ENCODE measurements around the gene SDR9C7.
"Not testable (repeated sequence)": the region's sequence is repeated elsewhere in the genome, so short reads cannot be mapped to it uniquely, and the experiment has no call there.

SDR9C7 gene

DNA sequence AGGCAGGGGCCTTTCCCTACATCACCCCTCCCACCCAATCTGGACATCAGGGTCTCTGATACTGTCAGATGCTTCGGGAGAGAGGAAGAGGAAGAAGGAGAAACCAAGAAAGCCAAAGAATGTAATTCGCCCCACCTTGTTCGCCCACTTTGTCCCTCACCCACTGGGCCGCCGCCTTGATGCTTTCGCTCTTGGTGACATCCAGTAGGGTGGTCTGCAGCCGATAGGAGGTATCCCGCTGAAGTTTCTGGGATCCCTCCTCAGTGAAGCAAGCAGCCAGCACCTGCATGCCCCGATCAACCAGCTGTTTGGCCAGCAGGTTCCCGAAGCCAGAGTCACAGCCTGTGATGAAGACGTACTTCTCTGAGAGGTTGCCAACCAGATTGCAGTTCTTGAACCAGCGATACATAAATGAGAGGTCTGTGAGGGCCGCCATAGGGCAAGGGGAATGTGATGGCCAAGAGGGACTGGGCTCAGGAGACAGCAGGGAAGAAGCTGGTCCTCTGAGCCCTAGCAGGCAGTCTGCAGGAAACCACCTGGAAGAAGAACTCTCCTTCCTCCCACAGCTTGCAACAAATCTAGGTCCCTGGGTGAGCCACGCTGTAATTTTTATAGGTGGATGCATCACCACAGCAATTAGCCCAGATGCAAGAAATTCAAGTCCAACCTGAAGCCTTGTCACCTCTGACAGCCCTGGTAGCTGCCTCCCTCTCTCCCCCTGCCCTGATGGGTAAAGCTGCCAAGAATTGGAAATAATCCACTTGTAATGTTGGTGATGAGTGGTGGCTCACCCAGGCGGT, at the start of gene SDR9C7:
Gene SDR9C7 (minus strand): TSS at position 583 of the 800 bp plus-strand sequence. CDS start 147 bp downstream, at position 436.
- DNase-seq (ENCODE audit: low spot score), result no peak

DNA sequence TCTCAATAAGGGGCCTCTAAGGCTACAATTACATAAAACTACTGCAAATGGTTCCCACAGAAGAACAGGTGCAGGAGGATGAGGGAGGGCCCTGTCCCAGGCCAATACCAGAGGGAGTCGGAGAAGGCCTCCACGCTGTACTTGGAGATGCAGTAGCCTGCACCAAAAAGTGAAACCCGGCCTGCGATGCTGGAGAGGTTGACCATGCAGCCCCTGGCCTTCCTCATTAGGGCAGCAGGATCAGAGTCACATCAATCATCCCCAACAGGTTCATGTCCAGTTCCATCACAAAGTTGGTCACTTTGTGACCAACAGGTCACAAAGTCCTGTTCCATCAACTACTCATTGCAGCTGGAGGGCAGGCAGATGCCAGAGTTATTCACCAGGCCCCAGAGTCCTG, 49.2 kb upstream of the SDR9C7 start:
- DNase-seq (ENCODE audit: low spot score), result no peak

DNA sequence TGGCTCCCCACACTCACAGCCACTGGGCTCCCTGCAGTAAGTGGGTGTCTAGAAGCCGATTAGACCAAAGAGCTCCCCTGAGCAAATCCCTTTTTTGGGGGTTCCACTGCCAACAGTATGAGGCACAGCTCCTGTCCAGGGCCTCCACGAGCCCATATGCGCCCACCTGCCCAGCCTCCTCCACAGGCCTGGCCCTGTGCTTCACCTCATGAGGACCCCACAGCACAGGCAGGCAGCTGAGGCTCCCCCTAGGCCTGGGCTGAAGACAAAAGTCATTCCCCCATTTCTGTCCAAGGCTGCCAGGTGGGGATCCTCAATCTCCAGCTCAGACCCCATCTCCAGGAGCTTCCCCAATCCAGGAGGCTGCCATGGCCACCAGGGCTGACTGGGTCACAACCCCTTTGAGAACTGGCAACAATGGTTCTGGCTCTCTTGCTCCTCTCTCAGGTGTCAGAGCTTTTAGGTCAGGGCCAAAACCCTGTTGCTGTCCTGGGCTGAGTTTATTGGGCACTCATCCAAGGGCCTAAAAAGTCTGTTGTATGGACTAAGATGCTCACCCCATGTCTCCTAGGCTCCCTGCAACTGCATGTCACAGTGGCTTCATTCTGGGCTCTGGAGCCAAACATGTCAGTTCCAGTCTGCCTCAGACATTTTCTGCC, 48.5 kb upstream of the SDR9C7 start:
- not testable (repeated sequence) for DNase-seq (ENCODE audit: low spot score)

DNA sequence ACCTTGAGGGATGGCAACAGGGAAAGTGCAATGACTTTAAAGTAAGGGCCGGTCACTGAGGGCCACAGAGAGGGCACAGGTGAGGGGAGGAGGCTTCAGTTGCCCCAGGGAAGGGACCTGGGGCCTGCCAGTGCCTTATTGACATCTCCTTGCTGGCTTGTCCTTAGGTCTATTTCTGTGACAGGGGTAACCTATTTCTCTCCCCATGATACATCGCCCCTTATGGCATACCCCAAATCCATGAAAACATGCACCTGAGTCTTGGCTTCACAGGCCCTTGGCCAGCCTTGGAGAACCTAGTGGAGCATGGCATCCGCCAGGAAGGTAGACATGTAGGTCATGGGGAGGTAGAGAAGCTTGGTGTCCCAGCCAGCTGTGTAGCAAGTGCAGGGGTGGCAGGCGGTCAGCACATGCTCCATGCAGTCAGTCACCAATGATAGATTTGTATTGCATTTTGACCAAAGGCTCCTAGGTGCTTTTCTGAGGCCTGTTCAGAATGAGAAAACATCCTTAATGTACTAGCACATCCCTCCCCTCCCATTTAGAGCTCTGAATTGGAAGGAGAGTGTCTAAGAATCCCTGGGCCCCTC, 46.8 kb upstream of the SDR9C7 start:
- no peak for DNase-seq (ENCODE audit: low spot score)

DNA sequence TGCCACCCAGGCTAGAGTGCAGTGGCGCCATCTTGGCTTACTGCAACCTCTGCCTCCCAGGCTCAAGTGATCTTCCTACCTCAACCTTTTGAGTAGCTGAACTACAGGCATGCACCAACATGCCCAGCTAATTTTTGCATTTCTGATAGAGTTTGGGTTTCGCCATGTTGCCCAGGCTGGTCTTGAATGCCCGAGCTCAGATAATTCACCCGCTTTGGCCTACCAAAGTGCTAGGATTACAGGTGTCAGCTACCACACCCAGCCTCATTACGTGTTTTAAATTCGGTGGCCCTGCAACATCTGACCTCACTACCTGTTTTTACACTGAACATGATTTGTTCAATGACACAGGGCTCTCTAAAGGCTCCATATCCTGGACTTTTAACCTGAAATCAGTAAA, 46.1 kb upstream of the SDR9C7 start:
- DNase-seq (ENCODE audit: low spot score), result no peak

DNA sequence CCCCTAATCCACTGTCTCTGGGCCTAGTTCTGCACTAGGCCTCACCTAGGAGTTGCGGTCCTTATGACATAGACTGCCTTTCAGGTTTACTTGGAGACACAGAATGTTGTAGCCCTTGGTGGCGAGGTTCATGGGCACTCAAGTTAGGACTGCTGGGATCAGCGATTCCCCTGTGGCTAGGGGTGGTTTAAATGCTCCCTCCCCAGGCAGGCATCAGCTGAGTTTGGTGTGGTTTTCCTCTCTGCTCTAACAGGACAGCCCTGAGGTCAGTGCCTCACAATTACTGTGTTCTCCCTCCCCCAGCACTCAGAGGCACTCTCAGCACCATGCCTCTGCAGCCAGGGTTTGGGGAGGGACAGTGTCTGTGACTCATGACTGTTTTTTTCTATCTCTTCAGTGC, 45.4 kb upstream of the SDR9C7 start:
- no peak for DNase-seq (ENCODE audit: low spot score)

DNA sequence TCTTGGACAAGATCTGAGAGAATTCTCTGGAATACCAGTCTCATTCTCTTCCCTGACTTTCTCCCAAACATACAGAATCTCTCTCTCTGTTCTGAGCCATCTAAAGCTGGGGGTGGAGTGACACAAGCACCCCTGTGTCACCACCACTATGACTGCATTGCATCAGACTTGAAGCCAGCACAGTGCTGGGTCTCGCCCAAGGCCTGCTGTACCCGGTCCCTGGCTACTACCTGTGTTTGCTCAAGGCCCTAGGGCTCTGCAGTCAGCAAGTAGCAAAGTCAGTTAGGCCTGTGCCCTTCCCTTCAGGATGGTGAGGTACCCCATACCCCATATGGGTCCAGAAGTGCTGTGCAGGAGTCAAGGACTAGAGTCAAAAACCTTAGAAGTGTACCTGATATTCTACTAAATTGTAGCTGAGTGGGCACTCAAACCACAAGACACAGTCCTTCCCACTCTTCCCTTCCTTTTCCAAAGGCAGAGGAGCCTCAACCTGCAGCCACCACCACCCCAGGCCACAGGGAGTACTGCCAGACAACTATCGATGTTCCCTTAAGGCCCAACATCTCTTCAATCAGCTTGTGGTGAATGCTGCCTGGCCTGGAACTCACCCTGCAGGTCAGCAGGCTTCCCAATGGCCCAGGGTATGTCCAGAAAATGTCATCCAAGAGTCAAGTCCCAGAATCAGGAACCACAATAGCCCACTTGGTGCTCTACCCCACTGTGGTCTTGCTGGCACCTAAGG, 44.4 kb upstream of the SDR9C7 start:
- DNase-seq (ENCODE audit: low spot score), result no peak

DNA sequence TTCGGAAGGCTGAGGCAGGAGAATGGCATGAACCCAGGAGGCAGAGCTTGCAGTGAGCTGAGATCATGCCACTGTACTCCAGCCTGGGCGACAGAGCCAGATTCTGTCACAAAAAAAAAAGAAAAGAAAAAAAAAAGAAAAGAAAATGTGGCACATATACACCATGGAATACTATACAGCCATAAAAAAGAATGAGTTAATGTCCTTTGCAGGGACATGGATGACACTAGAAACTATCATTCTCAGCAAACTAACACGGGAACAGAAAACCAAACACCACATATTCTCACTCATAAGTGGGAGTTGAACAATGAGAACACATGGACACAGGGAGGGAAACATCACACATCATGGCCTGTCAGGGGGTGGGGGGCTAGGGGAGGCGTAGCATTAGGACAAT, 43.2 kb upstream of the SDR9C7 start:
- not testable (repeated sequence) for DNase-seq (ENCODE audit: low spot score)

DNA sequence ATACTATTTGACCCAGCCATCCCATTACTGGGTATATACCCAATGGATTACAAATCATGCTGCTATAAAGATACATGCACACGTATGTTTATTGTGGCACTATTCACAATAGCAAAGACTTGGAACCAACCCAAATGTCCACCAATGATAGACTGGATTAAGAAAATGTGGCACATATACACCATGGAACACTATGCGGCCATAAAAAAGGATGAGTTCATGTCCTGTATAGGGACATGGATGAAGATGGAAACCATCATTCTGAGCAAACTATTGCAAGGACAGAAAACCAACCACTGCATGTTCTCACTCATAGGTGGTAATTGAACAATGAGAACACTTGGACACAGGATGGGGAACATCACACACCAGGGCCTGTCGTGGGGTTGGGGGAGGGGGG, 40.0 kb upstream of the SDR9C7 start:
- DNase-seq (ENCODE audit: low spot score), result not testable (repeated sequence)

DNA sequence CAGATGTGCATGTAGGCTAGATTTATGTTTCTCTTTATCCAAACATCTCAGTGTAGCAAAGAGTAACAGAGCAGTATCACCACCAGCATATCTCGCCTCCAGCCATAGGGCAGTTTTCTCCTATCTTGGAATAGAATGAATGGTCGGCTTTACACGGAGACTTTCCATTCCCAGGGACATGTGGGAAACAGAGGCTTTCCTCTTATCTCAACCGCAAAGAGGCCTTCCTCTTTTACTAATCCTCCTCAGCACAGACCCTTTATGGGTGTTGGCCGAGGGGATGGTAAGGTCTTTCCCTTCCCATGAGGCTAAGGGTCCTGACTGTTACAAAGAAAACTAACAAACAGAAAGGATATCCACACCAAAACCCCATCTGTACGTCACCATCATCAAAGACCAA, 34.7 kb upstream of the SDR9C7 start:
- not testable (repeated sequence) for DNase-seq (ENCODE audit: low spot score)

DNA sequence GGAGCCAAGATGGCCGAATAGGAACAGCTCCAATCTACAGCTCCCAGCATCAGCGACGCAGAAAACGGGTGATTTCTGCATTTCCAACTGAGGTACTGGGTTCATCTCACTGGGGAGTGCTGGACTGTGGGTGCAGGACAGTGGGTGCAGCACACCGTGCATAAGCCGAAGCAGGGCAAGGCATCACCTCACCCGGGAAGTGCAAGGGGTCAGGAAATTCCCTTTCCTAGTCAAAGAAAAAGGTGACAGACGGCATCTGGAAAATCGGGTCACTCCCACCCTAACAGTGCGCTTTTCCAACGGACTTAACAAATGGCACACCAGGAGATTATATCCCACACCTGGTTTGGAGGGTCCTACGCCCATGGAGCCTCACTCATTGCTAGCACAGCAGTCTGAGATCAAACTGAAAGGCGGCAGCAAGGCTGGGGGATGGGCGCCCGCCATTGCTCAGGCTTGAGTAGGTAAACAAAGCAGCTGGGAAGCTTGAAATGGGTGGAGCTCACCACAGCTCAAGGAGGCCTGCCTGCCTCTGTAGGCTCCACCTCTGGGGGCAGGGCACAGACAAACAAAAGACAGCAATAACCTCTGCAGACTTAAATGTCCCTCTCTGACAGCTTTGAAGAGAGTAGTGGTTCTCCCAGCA, 31.9 kb upstream of the SDR9C7 start:
- DNase-seq (ENCODE audit: low spot score), result peak; percentile 69

DNA sequence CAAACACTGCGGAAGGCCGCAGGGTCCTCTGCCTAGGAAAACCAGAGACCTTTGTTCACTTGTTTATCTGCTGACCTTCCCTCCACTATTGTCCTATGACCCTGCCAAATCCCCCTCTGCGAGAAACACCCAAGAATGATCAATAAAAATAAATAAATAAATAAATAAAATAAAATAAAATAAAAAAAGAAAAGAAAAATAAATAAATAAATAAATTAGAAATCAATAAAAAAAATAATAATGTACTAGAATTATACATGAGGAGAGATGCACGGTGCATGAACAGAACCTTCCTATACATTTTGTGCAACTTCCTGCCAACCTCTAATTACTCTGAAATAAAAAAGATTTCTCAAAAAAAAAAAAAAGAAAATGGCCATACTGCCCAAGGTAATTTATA, 30.9 kb upstream of the SDR9C7 start:
- not testable (repeated sequence) for DNase-seq (ENCODE audit: low spot score)

DNA sequence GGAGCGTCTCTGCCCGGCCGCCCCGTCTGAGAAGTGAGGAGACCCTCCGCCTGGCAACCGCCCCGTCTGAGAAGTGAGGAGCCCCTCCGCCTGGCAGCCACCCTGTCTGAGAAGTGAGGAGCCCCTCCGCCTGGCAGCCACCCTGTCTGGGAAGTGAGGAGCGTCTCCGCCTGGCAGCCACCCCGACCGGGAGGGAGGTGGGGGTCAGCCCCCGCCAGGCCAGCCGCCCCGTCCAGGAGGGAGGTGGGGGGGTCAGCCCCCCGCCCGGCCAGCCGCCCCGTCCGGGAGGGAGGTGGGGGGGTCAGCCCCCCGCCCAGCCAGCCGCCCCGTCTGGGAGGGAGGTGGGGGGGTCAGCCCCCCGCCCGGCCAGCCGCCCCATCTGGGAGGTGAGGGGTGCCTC, 29.3 kb upstream of the SDR9C7 start:
- not testable (repeated sequence) for DNase-seq (ENCODE audit: low spot score)

DNA sequence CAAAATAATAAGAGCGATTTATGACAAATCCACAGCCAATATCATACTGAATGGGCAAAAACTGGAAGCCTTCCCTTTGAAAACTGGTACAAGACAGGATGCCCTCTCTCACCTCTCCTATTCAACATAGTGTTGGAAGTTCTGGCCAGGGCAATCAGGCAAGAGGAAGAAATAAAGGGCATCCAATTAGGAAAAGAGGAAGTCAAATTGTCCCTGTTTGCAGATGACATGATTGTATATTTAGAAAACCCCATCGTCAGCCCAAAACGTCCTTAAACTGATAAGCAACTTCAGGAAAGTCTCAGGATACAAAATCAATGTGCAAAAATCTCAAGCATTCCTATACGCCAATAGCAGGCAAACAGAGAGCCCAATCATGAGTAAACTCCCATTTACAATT, 28.0 kb upstream of the SDR9C7 start:
- DNase-seq (ENCODE audit: low spot score), result not testable (repeated sequence)

DNA sequence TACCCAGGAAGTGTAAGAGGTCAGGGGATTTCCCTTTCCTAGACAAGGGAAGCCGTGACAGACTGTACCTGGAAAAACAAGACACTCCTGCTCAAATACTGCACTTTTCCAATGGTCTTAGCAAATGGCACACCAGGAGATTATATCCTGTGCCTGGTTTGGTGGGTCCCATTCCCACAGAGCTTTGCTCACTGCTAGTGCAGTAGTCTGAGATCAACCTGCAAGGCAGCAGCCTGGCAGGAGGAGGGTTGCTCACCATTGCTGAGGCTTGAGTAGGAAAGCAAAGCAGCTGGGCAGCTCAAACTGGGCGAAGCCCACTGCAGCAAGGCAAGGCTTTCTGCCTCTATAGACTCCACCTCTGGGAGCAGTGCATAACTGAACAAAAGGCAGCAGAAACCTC, 24.2 kb upstream of the SDR9C7 start:
- no peak for DNase-seq (ENCODE audit: low spot score)

DNA sequence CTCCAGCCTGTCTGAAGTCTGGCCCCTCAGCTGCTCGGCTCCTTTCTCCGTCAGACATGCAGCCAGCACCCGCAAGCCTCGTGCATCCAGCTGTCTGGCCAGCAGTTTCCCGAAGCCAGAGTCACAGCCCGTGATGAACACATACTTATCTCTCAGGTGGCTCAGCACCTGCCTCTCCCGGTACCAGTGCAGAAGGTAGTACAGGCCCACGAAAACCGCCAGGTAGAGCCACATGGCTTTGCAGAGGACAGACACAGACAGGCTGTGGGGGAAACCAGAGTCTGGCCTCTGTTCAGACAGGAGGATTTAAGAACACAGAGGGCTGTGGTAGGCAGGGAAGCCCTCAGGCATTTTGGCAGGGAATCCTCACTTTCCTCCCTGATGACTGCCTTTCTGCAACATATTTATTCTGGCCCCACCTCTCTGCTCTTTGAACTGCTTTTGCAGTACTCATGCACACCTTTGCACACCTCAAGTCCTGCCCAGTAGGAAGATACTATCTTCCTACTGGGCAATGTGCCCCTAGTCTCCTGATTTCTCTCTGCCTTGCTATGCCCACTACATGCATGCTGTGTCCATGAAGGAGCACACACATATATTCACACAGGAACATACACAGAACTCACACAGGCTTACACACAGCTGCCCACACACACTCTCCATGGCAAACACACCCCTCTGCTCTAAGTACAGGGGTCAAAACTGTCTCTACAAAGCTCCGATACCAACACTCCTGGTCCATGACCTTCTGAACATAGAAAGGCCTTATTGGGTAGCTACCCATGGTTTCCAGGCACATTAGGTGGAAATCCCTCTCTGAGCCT, 23.2 kb upstream of the SDR9C7 start, which contains the start of gene RDH16:
Gene RDH16 (minus strand): TSS at position 380 of the 824 bp plus-strand sequence. CDS start 146 bp downstream, at position 234.
- peak; percentile 66 for DNase-seq (ENCODE audit: low spot score)

DNA sequence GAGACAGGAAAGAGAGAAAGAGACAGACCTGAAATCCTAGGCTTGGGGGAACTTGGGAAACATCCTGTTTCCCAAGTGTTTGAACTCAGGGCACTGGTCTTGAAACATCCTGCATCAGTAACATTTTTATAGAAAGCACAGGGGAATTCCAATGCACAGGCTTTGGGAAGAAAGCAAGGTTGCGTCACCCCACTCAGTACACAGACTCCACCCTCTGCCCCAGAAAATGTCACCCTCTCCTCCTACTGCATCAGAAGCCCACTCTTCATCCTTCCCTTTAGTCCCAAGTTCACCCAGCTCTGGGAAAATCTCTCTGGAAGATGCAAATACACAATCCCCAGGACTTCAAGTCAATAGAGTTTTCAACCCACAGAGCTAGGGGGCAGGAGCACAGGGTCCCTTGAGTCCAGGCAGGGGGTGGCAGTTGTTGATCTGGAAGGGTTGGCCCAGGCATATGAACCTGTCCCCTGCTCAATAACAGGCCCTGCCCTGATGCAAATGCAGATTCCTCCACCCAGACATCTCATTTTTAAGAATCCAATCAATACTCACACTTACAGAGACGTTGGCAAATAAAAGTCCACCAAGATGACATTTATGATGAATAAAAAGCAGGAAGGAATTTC, 21.5 kb upstream of the SDR9C7 start:
- DNase-seq (ENCODE audit: low spot score), result no peak

DNA sequence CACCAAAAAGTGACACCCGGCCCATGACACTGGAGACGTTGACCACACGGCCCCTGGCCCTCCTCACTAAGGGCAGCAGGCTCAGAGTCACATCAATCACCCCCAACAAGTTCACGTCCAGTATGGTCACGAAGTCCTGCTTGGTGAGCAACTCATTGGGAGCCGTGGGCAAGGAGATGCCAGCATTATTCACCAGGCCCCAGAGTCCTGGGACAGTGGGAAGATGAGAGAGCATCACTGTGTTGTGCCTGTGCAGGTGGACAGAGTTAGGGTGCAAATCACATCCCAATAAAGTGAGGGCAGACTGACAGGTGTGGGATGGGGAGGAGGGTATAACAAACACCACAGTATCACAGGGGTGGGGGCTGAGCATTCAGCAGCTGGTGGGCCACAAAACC, 20.7 kb upstream of the SDR9C7 start:
- no peak for DNase-seq (ENCODE audit: low spot score)

DNA sequence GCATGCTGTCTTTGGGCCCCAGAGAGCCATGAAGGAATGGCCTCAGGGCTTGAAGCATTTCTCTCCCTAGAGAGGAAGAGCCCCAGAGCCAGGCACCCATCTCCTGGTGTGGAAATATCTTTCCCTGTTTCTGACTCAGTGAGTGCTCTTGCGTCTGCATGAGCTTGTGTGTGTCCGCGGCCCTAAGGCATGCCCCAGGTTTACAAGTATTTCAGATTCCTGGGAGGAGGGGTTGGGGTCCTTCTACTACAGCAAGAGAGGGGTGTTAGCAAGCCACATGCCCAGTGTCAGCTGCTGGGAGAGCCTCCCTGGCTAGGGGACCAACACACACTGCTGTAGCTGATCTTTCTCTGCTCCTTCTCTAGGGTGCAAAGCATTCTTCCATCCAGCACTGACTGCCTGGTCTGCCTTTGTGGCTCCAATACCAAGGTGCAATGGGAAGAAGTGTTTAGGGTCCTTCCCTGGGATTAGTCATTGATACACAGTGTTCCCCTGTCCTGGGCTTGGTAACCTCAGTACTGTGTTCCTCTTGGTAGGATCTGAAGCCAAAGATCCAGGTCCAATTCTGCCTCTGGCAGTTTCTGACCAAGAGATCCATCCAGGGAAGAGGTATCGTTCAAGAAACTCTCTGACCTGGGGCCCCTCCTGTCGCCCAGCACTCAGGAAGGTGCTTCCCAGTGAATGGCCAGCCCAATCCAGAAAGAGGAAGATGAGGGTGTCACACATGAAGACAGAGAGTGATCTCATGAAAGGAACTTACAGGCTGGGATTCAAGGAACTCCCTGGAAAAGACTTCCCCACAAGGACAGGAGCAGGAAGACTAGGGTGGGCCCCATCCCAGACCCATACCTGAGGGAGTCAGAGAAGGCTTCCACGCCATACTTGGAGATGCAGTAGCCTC, 20.1 kb upstream of the SDR9C7 start:
- no peak for DNase-seq (ENCODE audit: low spot score)

Measured in LoVo (cell line).